Embryonic facial prominence (tissue), 1 donor: ENCODE results near the gene AGMAT.

Experiments used
- DNase-seq: peaks from one replicate; pipeline ENCODE4 v3.0.0-alpha.2; 2016; ENCODE audit errors: extremely low spot score

AGMAT gene, protein sequence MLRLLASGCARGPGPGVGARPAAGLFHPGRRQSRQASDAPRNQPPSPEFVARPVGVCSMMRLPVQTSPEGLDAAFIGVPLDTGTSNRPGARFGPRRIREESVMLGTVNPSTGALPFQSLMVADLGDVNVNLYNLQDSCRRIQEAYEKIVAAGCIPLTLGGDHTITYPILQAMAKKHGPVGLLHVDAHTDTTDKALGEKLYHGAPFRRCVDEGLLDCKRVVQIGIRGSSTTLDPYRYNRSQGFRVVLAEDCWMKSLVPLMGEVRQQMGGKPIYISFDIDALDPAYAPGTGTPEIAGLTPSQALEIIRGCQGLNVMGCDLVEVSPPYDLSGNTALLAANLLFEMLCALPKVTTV

DNA sequence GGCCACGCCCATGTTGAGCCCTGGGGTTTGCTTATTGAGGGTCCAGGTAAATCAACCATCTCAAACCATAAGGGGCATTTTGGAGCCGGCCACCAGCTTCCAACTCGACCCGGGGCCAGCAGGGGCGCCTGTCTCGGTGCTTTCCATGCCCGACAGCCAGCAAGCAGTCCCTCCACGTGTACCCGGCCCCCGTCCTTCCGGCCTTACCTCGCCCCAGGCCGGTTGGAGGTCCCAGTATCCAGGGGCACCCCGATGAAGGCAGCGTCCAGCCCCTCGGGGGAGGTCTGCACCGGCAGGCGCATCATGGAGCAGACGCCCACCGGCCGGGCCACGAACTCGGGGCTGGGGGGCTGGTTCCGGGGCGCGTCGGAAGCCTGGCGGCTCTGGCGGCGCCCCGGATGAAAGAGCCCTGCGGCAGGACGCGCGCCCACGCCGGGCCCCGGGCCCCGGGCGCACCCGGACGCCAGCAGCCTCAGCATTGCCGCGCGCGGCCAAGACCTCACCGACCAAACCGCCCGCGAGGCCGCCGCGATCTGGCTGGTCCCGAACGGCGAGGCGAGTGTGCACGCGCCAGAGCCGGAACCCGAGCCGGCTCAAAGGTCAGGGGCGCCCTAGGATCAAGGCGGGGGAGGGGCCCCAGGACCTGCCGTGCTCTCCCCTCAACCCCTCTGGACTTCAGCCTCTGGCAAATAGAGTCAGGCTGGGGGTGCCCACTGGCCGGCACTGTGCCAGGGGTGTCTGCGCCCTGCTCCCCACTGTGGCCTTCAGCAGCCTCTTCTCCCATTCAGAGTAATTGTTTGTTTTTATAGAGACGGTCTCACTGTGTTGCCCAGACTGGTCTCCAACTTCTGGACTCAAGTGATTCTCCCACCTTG, at the start of gene AGMAT:
Gene AGMAT (minus strand): TSS at position 563 of the 875 bp plus-strand sequence. CDS start 84 bp downstream, at position 479.
- no peak for DNase-seq

DNA sequence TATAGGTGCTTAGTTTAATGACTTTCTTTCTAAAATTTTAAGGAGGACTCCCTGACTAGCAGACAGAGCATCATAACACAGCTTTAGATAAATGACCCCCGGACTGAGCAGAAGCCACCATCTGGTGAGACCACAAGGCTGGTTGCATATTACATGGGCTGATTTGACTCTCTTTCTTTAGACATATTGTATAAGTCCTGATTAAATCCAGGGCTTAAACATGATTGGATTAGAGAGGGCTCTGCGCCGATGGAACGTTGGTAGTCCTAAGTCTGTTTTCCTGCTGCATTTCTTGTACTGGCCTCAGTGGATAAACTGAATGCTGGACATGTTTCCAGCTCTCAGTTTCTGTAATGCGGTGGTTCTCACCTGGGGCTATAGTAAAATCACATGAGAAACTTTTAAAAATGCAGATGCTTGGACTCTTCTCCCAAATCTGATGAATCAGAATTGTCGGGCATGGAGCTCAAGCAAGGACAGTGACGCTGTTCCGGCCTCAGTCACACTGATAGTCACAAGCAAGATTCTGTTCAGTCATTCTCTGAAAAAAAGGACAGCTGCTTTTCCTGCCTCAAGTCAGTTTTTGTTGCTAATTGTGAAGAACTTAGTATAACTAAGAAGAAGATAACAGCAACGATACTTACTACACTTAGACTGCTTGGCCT, 49.0 kb upstream of the AGMAT start:
- DNase-seq, result no peak

DNA sequence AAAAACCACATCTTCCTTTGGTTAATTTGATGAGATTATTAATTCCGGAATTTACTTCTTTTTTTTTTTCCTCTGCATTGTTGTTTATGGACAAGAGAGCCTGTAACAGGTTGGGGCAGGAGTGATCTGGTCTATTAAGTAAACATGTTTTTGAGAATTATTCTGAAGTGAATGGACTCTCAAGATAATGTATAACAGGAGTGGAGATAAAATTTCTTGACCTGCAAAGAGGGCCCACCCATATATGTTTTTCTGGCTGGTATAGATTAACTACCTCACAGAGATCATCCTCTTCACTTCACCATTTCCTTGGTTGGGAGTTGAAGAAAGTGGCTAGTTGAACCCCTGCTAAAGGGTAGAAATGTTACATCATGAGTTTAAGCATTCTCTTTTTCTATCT, 43.2 kb upstream of the AGMAT start:
- no peak for DNase-seq

DNA sequence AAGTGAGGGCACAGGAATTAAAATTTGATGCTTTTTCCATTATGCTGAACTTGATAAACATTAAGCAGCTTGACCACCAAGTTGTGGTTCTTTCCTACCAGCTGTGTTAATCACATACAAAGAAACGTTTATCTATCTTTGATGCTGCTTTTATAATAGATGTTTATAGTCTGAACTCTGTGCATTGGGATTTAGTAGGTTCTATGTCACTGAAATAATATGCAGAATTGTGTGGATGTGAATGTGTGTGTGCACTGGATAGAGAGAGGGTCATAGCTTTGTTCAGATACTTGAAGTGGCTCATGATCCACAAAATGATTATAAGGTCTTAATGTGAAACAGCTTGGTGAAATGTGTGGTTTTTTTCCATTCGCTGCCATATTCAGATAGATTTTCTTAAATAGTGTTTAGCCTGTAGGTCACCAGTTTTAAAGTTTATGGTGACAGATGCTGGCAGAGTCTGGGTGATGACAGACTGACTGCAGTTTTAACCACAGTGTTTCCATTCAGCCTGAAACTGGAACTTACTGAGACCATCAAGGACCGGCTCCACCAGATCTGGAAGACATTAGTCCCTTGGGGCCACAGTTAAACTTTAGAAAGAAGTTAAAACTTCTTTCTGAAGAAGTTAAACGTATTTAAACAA, 42.6 kb upstream of the AGMAT start:
- no peak for DNase-seq

DNA sequence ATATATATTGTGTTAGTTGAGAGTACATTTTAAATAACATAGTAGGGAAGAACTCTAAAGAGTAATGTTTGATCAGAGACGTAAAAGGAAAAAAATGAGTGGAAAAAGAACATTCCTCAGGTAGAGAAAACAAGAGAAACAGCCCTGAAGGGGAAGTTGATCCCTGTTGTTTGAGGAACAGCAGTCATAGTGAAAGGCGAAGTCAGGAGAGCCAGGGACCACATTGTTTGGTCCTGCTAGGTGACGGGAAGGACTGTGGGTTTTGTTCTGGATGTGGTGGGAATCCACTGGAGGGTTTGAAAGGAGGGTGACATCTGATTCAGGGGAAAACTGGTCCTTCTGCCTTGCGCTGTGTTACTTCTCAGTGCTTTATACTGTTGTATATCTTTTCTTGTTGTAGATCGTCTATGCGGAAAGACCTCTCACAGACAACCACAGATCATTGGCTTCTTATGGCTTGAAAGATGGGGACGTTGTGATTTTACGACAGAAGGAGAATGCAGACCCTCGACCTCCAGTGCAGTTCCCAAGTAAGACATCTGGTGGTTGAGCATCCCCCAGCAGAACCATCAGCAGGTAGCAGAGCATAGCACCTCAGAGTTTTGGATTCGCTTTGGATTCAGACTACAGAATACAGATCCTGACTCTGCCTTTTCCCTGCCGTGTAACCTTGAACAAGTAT, 41.6 kb upstream of the AGMAT start:
- DNase-seq, result no peak

DNA sequence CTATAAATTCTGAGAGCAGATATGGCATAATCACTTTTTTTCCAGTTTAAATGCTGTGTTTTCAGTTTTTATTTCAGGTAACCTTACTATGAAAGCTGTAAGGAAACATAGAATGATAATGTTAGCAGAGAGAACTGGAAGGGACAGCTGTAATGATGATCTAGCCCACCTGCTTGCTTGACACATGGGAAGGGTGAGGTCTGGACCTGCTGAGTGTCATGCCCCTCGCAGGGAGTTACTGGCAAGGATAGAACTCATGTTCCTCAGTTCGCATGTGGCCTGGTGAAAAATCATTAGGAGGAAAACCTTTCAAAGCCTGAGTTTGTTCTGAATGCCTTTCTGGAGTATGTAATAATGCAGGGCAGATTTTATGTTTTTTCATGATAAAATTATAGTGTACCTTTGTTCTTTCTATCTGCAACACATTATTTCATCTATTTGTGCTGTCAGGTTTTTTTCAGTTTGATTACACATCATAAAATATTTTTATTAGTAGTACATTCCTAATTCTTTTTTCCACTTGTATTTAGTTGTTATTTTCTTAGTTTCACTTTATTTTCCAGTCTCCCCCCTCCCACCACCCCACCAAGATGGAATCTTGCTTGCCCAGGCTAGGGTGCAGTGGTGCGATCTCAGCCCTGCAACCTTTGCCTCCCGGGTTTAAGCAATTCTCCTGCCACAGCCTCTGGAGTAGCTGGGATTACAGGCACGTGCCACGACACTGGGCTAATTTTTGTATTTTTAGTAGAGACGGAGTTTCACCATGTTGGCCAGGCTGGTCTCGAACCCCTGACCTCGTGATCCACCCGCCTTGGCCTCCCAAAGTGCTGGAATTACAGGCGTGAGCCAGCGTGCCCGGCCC, 40.4 kb upstream of the AGMAT start:
- no peak for DNase-seq

DNA sequence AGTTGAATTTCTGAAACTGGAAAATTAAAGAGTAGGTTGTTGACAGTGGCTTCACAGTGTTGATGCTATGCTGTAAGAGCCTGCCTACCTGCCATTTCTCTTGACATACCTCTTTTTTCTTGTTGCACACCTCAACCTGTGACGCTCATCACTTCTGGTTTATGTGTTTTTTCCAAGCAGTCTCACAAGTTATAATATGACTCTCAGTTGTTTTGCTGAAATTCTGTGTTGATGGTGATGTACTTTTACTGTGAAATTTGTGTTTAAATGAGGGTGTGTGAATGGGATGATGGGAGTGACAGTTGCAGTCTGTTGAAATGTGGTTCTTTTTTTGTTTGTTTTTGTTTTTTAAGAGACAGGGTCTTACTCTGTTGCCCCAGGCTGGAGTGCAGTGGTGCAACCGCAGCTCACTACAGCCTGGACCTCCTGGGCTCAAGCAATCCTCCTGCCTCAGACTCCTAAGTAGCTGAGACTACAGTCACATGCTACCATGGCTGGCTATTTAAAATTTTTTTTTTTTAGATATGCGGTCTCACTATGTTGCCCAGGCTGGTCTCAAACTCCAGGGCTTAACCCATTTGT, 39.4 kb upstream of the AGMAT start:
- DNase-seq, result no peak

DNA sequence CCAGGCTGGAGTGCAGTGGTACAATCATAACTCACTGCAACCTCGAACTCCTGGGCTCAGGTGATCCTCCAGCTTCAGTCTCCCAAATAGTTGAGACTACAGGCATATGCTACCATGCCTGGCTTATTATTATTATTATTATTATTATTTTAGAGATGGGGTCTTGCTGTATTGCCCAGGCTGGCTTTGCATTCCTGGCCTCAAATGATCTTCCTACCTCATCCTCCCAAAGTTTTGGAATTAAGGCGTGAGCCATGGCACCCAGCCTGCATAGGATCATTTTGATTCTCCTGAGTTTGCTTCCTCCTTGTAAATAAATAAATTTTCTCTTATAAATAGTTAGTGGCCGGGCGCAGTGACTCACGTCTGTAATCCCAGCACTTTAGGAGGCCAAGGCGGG, 38.6 kb upstream of the AGMAT start:
- no peak for DNase-seq

DNA sequence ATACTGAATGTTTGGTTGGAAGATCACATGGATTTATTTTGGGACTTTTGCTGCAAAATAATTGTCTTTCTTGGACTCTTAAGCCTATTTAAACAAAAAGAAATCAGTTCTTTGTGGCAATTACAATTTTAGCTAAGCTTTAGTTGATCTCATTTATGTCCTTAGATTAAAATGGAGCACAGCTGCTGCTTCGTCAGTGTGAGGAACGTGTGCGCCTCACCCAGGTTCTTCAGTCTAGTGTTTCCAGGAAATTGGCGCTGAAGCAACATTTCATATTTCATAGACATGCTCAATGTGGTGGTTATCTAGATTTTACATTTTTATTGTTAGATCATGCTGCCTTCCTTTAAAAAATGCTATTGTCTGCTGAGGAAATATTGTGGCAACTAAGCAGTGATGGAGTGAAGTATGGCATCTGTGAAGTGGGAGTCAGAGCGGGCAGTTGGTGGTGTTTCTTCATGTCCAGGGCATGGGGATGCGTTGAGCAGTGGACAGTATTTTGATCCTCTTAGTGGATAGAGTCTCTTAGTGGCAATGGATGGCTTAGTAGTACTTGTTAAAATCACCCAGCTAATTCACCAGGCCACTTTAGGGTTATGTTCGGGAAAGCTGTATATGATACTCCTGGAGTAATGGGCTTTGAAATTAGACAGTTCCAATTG, 38.0 kb upstream of the AGMAT start:
- no peak for DNase-seq

DNA sequence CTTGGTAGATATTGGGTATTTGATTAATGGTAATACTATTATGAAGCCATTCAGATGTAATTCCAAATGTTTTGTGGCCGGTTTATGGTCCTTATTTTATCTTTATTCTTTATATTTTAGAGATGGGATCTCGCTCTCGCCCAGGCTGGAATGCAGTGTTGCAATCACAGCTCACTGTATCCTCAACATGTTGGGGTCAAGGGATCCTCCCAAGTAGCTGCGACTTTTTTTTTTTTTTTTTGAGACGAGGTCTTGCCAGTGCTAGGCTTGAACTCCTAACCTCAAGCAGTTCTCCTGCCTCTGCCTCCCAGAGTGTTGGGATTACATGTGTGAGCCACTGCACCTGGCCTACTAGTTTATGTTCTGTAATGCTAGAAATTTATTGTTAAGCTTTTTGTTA, 37.1 kb upstream of the AGMAT start:
- DNase-seq, result no peak

DNA sequence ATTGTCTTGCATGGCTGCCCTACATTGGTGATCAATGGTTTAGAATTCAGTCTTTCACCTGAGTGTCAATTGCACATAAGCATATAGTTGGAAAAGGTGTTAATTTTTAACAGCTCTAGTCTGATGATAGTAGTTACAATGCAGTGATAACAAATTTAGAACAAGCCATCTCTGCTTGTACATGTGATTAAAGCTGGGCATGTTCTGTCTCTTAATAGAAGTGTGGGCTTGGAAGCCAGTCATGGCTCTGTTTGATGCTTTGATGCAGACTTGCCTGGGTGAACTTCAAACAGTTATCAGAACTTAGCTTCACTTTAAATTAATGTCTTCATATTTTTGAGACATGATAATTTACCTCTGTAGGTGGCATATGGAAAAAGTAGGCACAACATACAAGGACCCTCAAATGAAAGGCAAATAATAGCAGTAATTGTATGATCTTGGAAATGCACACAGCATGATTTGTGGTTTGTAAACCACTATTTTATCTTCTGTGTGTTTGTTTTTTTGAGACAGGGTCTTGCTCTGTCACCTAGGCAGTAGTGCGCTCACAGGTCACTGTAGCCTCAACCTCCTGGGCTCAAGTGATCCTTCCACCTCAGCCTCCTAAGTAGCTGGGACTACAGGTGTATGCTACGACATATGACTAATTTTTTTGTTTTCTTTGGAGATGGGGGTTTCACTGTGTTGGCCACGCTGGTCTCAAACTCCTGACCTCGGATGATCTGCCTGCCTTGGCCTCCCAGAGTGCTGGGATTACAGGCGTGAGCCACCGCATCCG, 36.2 kb upstream of the AGMAT start:
- DNase-seq, result no peak

DNA sequence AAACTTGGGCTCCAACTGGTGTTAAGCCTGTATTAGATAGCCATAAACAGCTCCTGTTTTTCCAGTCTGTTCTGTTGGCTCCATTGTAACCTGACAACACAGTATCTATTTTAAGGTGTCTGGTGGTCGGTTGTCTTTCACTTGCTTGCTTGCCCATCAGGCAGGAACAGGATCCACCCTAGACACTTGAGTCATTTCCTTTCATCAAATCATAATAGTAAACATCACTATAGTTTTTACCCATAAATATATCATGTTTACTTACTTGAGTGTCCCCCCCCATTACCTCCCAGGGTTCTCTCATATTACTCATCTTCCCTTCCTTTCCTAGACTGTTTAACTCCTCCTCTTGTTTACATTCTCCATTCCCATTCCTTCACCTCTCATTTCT, 35.3 kb upstream of the AGMAT start:
- DNase-seq, result no peak

DNA sequence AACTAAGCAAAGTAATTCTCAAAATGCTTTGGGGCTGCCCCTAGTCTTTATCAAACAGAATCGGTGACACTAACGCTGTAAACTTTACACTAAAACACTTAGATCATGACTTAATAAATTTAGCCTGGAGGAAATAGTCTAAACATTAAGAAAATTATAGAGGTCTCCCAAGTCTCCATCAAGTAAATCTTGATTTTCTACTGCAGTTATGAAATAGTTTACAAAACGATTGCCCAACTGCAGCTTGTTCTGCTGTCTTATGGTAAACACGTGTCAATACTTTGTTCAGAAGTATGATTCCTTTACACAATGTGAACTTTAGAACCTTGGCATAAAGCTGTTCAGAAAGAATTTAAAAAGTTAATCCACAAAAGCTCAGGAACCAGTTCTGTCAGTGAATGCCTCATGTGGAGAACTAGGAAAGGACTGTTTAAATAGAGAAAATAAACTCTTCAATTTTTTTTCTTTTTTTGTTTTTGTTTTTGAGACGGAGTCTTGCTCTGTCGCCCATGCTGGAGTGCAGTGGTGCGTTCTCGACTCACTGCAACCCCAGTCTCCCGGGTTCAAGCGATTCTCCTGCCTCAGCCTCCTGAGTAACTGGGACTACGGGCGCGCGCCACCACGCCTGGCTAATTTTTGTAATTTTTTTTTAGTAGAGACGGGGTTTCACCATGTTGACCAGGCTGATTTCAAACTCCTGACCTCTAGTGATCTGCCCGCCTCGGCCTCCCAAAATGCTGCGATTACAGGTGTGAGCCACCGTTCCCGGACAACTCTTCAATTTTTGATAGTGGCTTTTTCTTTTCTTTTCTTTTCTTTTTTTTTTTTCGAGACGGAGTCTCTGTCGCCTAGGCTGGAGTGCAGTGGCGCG, 34.0 kb upstream of the AGMAT start:
- DNase-seq, result no peak

DNA sequence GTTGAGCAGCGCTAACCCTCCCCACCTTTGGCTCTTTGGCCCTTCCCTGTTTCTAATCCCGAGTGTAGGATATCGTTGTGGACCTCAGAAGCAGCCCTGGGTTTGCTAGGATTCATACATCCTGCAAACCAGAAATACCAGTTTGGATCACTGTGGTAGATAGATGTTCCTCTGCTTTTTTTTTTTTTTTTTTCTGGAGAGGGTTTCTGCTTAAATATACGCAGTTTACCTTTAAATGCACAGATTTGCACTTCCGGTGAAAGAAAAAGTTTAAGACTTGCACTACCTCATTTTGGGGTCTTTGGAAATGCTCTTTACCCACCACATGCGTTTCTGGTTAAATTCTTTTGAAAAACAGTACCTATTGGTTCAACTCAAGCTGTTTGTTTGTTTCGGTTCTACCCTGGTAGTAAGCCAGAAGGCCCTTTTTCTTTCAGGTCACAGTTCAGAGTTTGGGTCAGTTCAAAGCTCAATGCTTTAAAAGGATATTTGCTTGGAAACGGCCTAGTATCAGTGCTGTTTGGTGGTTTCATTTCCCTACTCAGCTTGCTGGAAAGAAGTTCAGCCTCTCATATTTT, 33.3 kb upstream of the AGMAT start:
- DNase-seq, result peak; percentile 27

DNA sequence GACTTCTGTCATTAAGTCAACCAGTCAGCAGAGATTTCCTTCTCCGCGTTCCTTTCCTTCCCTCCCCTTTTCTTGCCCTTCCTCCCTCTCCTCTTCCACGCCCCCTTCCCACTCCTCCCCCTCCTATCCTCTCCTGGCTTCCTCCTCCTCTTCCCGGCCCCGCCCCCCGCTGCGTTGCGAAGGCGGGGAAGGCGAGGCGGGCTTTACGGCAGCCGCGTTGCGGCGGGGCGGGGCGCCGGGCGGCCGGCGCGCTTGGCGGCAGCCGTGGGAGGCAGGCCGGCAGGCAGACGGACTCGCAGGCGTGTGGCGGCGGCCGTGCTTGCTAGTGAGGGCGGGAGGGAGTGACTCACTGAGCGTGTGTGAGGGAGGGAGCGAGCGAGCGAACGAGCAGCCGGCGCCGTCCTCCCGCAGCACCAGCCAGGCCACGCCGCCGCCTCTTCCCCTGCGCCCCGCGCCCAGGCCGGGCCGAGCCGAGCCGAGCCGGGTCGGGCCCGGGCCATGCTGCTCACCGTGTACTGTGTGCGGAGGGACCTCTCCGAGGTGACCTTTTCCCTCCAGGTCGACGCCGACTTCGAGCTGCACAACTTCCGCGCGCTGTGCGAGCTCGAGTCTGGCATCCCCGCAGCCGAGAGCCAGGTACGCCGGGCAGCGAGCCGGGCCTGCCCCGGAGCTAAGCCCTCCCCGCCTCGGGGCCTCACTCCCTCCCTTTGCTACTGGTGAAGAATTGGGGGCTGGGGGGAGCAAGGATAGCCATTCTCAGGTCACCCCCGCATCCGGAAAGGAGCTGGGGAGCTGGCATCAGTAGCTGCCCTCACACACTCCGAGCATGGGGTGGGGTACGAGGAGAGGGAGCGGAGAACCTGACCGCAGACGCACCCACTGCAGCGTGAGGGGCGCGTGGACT, 32.6 kb upstream of the AGMAT start, which contains the start of gene DDI2:
Gene DDI2 (plus strand): TSS at position 286 of the 904 bp plus-strand sequence. CDS start 213 bp downstream, at position 499.
- DNase-seq, result peak; percentile 97
